ENCODE measurements around the gene MYCL. TPM values are rescaled to one million over a fixed set of nuclear protein-coding genes. Genes with fewer than 3 reads are reported as not detected.

Gene MYCL
- total RNA-seq, 1 donor from 2014 or later, result 25.8 TPM

DNA sequence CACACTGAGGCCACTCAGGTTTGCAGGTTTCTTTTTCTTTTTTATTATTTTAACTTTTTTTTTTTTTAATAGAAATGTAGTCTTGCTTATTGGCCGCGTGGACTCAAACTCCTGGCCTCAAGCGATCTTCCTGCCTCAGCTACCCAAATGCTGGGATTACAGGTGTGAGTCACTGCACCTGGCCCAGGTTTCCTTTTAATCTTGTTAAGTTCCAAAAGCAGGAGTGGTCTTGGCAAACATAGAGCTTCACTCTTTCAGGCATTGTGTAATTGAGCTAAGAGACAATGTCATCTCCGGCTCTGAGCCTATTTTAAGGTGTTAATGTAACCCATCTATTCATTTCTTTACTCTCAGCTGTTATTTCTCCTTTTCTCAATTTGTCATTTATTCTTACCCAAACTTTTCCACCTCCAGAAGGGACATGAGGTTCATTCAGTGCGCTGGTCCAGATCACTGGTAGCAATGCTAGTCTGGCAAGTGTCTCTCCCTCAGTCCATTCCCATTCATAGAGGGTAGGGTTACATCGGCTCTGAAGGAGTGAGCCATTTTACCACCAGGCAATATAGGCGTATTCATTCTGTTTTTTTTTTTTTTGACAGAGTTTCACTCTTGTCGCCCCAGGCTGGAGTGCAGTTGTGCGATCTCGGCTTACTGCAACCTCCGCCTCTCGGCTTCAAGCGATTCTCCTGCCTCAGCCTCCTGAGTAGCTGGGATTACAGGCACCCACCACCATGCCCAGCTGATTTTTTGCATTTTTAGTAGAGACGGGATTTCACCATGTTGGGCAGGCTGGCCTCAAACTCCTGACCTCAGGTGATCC, 42.0 kb upstream of the MYCL start:
- Mint-ChIP-seq H3K4me3 (no peak overlapping the region), H3K27ac (ENCODE audit: unreplicated experiment) (no peak overlapping the region), H3K36me3 (ENCODE audit: low read depth) (no peaks in the 10 kb centered on the region), H3K27me3 (ENCODE audit: low read depth) (no peaks in the 10 kb centered on the region), H3K9me3 (no peaks in the 10 kb centered on the region), H3K4me1 (no peaks in the 10 kb centered on the region)
- no peak for DNase-seq (ENCODE audit: low read depth, low spot score)
- TF ChIP-seq, protein P1, sequence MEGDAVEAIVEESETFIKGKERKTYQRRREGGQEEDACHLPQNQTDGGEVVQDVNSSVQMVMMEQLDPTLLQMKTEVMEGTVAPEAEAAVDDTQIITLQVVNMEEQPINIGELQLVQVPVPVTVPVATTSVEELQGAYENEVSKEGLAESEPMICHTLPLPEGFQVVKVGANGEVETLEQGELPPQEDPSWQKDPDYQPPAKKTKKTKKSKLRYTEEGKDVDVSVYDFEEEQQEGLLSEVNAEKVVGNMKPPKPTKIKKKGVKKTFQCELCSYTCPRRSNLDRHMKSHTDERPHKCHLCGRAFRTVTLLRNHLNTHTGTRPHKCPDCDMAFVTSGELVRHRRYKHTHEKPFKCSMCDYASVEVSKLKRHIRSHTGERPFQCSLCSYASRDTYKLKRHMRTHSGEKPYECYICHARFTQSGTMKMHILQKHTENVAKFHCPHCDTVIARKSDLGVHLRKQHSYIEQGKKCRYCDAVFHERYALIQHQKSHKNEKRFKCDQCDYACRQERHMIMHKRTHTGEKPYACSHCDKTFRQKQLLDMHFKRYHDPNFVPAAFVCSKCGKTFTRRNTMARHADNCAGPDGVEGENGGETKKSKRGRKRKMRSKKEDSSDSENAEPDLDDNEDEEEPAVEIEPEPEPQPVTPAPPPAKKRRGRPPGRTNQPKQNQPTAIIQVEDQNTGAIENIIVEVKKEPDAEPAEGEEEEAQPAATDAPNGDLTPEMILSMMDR (conservative IDR thresholded peaks at IDR 0.05), result no peak

DNA sequence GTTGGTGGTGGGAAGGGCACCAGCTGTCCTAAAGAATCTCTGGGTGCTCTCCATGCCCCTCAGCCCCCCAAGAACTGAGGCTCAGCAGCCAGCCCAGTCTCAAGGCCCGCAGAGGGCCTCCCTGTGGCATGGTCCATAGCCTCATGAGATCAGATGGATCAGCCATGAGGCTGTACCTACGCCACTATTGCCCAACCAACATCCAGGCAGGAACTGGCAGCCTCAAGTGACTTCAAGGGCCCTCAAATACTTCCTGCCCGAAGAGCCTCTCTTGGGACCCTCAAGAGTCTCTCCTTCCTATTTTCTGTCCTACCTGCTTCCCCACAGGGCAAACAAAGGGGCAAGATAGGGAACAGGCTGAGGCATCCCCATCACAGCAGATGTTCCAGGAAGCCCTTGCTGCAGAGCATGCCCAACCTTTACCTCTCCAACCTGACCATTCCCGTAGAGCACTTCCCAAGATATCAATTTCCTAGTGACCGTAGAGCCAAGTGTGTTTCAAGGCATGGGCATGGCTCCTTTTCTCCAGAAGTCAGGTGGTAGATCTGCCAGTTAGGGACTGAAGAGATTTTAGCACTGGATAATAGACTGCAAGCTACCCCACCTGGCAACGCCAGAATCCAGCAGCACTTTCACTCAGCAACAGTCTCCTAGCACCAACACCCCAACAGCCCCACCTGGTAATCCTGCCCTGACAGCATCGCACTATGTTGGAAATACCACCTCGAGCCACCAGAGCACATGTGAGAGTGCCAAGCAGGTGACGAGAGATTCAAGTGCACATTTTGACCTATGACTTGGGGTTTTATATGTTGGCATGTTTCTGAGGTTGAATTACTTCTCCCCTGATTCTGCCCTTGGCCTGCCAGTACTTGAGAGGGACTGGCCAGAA, 39.5 kb upstream of the MYCL start:
- Mint-ChIP-seq H3K27ac (ENCODE audit: unreplicated experiment) (no peak overlapping the region), H3K4me1 (no peaks in the 10 kb centered on the region), H3K4me3 (no peak overlapping the region), H3K36me3 (ENCODE audit: low read depth) (no peaks in the 10 kb centered on the region), H3K27me3 (ENCODE audit: low read depth) (no peaks in the 10 kb centered on the region), H3K9me3 (no peaks in the 10 kb centered on the region)
- TF ChIP-seq, protein P1 (conservative IDR thresholded peaks at IDR 0.05), result no peak
- no peak for DNase-seq (ENCODE audit: low read depth, low spot score)

DNA sequence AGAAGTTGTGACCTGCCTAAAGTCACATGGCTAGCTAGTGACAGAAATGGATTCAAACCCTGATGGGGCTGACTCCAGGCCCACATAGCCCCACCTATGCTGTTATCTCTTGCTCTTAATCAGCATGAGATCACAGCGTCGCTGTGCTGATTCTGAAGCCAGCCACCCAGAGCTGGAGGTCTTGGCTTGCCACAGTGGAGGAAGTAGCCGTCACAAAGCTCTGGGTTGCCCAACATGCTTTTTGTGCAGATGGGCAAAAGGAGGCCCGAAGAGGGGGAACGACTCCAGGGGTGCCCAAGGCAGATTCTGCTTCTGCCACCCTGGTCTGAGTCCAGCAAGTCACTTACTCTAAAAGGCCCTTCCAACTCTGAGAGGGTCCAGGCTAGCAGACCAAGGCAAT, 38.5 kb upstream of the MYCL start:
- Mint-ChIP-seq H3K4me3 (no peak overlapping the region), H3K36me3 (ENCODE audit: low read depth) (no peaks in the 10 kb centered on the region), H3K27ac (ENCODE audit: unreplicated experiment) (no peak overlapping the region), H3K4me1 (no peaks in the 10 kb centered on the region), H3K9me3 (no peaks in the 10 kb centered on the region), H3K27me3 (ENCODE audit: low read depth) (no peaks in the 10 kb centered on the region)
- no peak for DNase-seq (ENCODE audit: low read depth, low spot score)
- TF ChIP-seq, protein P1 (conservative IDR thresholded peaks at IDR 0.05), result no peak

DNA sequence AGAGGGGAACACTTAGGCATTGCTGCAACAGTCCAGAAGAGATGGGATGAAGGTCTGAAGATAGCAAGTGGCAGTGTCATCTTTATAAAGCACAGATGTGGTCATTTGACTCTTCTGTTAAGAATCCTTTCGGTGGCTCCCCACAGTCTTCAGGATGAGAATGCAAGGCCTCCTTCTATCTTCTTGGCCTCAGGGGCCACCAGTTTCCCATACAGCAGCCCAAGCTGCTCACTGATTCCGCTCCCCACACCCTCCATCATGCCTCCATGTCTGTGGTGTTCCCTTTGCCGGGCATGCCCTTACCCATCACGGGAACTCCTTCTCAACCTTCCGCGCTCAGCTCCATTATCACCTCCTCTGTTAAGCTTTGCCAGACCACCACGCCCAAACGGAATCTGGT, 37.1 kb upstream of the MYCL start:
- Mint-ChIP-seq H3K27me3 (ENCODE audit: low read depth) (no peaks in the 10 kb centered on the region), H3K4me1 (no peaks in the 10 kb centered on the region), H3K36me3 (ENCODE audit: low read depth) (no peaks in the 10 kb centered on the region), H3K4me3 (no peak overlapping the region), H3K9me3 (peaks cover 3% of the 10 kb centered on the region), H3K27ac (ENCODE audit: unreplicated experiment) (no peak overlapping the region)
- TF ChIP-seq, protein P1 (conservative IDR thresholded peaks at IDR 0.05), result no peak
- no peak for DNase-seq (ENCODE audit: low read depth, low spot score)

DNA sequence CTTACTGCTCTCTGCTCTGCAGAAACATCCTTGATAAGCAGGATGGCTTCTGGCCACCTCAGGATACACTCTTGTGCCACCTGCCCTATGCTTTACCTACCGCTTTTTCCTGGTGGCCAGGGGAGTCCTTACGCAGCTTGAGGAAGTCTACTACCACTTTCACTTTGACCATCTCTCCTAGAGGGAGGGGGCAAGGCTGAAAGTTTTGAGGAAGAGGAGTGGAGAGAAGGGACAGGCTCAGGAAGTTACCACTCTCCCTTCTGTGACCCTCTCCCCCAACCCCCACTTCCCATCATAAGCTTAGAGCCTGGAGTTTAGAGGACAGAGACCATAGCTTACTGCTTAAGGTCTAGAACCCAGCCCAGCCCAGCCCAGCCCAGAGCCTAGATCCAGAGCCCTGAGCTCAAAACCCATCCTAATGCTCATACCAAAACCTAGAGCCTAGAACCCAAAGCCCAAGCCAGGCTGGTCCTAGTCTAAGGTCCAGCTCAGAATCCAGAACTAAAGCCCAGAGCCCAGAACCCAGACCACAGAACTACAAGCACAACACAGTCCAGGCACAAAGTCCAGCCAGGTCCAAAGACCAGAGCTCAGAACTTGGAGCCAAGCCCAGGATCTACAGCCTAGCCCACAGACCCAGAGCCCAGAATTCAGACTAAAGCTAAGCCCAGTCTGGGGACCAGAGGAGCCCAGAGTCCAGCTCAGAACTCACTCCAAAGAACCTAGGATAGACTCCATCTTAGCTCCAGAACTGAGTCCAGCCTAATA, 35.2 kb upstream of the MYCL start:
- Mint-ChIP-seq H3K4me1 (no peaks in the 10 kb centered on the region), H3K4me3 (no peak overlapping the region), H3K36me3 (ENCODE audit: low read depth) (no peaks in the 10 kb centered on the region), H3K27me3 (ENCODE audit: low read depth) (no peaks in the 10 kb centered on the region), H3K27ac (ENCODE audit: unreplicated experiment) (no peak overlapping the region), H3K9me3 (peaks cover 3% of the 10 kb centered on the region)
- TF ChIP-seq, protein P1 (conservative IDR thresholded peaks at IDR 0.05), result no peak
- DNase-seq (ENCODE audit: low read depth, low spot score), result no peak

Data from neural crest cell (in vitro differentiated cells).